ENCODE results near the gene RNASE11.

DNA sequence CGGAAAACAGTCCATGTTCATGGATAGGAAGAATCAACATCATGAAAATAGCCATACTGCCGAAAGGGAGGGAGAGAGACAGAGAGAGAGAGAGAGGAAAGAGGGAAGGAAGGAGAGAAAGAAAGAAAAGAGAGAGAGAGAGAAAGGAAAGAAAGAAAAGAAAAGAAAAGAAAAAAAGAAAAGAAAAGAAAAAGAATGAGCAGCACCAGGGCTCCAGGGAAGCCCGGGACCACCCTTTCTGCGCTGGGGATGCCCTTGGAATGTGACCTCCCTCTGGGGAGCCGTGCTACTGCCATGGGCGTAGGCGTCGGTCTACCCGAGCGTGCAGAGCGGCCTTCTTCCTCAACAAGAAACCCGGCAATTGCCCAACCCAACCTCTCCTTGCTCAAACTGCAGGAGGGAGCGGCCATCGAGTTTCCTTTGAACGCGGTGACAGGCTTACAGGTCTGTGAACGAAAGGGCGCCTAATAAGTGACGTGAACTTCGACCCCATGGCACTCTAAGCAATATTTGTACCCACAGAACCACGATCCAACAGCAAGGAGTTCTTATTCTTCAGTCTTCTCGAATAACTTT is 36.8 kb upstream of the RNASE11 start:
- TF ChIP-seq, protein P1, sequence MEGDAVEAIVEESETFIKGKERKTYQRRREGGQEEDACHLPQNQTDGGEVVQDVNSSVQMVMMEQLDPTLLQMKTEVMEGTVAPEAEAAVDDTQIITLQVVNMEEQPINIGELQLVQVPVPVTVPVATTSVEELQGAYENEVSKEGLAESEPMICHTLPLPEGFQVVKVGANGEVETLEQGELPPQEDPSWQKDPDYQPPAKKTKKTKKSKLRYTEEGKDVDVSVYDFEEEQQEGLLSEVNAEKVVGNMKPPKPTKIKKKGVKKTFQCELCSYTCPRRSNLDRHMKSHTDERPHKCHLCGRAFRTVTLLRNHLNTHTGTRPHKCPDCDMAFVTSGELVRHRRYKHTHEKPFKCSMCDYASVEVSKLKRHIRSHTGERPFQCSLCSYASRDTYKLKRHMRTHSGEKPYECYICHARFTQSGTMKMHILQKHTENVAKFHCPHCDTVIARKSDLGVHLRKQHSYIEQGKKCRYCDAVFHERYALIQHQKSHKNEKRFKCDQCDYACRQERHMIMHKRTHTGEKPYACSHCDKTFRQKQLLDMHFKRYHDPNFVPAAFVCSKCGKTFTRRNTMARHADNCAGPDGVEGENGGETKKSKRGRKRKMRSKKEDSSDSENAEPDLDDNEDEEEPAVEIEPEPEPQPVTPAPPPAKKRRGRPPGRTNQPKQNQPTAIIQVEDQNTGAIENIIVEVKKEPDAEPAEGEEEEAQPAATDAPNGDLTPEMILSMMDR (IDR thresholded peaks at IDR 0.05; ENCODE audit: extremely low read depth in 1 of 2, insufficient read depth in 1 of 2, low read depth in 1 of 2, low read length in 2 of 2): no peak
- no peak for TF ChIP-seq EZH2 (IDR thresholded peaks at IDR 0.05; ENCODE audit: borderline replicate concordance, low read depth, low read length, severe bottlenecking)
- TF ChIP-seq POLR2A (IDR thresholded peaks at IDR 0.05; ENCODE audit: low read depth, low read length): no peak
- TF ChIP-seq JUN (IDR thresholded peaks at IDR 0.05; ENCODE audit: borderline replicate concordance, insufficient read depth, insufficient read length, low read depth): no peak
- TF ChIP-seq POLR2AphosphoS5 (IDR thresholded peaks at IDR 0.05; ENCODE audit: insufficient read depth, low read depth, low read length): no peak
- no peak for TF ChIP-seq MYC (IDR thresholded peaks at IDR 0.05; ENCODE audit: low read depth, low read length)
- TF ChIP-seq GATA2 (IDR thresholded peaks at IDR 0.05; ENCODE audit: insufficient read depth, insufficient read length, low read depth, low read length): no peak
- TF ChIP-seq, protein P2, sequence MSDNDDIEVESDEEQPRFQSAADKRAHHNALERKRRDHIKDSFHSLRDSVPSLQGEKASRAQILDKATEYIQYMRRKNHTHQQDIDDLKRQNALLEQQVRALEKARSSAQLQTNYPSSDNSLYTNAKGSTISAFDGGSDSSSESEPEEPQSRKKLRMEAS (IDR thresholded peaks at IDR 0.05; ENCODE audit: insufficient read depth, insufficient read length): no peak
- no peak for TF ChIP-seq FOS (IDR thresholded peaks at IDR 0.05; ENCODE audit: borderline replicate concordance, insufficient read depth, low read length)
